Stimulated activated CD4-positive, alpha-beta T cell treated with anti-CD3 and anti-CD28 coated beads, Interleukin-2, amount 100 ng/mL, for 24 hours (primary cell): ENCODE measurements around the gene HIC1.

Experiments
- DNase-seq, 2 donors: peaks; one replicate each; pipeline ENCODE4 v3.0.0-alpha.2; 2020

Gene HIC1

GRCh38 chr17:2025622-2026309 is 29.1 kb upstream of the HIC1 start:
- peak; percentile 44 to 52 for DNase-seq

GRCh38 chr17:2027528-2028233 is 27.2 kb upstream of the HIC1 start:
- DNase-seq = no peak

GRCh38 chr17:2028234-2028614 is 26.7 kb upstream of the HIC1 start:
- no peak for DNase-seq

GRCh38 chr17:2028737-2029136 is 26.2 kb upstream of the HIC1 start:
- no peak for DNase-seq

GRCh38 chr17:2029911-2030778 is 24.8 kb upstream of the HIC1 start, which contains the start of gene DPH1:
TSS of gene DPH1 (plus strand) at chr17:2030153. CDS start at chr17:2030170, 17 bp downstream.
- DNase-seq = peak; percentile 89 to 90

- DNase-seq = peak in 1 of 2 donors; percentile 56
These were observed 24.1 kb upstream of the HIC1 start for GRCh38 chr17:2030779-2031163.

- DNase-seq = no peak
These were observed 21.8 kb upstream of the HIC1 start for GRCh38 chr17:2033153-2033552.

GRCh38 chr17:2034157-2034556 is 20.7 kb upstream of the HIC1 start:
- no peak for DNase-seq

GRCh38 chr17:2034806-2035540 is 19.9 kb upstream of the HIC1 start:
- DNase-seq = no peak

- DNase-seq = no peak
These were observed 19.1 kb upstream of the HIC1 start for GRCh38 chr17:2035541-2036488.

- no peak for DNase-seq
These were observed 17.7 kb upstream of the HIC1 start for GRCh38 chr17:2037155-2037554.

- DNase-seq = no peak
These were observed 14.6 kb upstream of the HIC1 start for GRCh38 chr17:2040219-2040827.

- DNase-seq = no peak
These were observed 13.9 kb upstream of the HIC1 start for GRCh38 chr17:2040942-2041560.

- DNase-seq = peak; percentile 97 to 98
These were observed 13.1 kb upstream of the HIC1 start, which contains the start of gene OVCA2 for GRCh38 chr17:2041561-2042389. TSS of gene OVCA2 (plus strand) at chr17:2042022. CDS start at chr17:2042048, 26 bp downstream.

GRCh38 chr17:2042390-2042847 is 12.5 kb upstream of the HIC1 start:
- no peak for DNase-seq

- DNase-seq = no peak
These were observed 12.0 kb upstream of the HIC1 start for GRCh38 chr17:2042933-2043332.

GRCh38 chr17:2043785-2044184 is 11.1 kb upstream of the HIC1 start:
- no peak for DNase-seq

- no peak for DNase-seq
These were observed 10.5 kb upstream of the HIC1 start for GRCh38 chr17:2044263-2044894.

- no peak for DNase-seq
These were observed 7.3 kb upstream of the HIC1 start for GRCh38 chr17:2047590-2047989.
